NCI-H187 (cell line): ENCODE measurements around the gene ABCA13.

Source experiments
- DNase-seq, 2 experiments: peaks; one replicate each; lab custom pipeline; 2025; lab: John Stamatoyannopoulos, UW

Gene ABCA13

DNA sequence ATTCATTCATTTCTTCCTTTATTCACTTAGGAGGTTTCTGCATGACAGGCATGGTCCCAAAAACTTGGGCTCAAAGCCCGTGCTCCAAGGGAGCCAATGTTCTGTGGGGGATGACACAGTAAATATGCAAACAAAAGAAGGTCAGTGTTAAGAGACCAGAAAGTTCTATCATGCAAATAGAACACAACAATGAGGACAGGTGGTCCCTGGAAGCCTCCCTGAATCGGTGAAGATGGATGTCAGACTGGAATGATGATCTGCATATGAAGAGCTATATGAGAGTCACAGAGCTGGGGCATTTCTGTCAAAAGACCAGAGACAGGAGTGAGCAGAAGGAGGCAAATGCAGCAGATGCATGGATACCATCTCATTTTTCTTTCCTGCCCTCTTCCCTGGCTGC, 129.0 kb downstream of the ABCA13 start:
- DNase-seq, result no peak

DNA sequence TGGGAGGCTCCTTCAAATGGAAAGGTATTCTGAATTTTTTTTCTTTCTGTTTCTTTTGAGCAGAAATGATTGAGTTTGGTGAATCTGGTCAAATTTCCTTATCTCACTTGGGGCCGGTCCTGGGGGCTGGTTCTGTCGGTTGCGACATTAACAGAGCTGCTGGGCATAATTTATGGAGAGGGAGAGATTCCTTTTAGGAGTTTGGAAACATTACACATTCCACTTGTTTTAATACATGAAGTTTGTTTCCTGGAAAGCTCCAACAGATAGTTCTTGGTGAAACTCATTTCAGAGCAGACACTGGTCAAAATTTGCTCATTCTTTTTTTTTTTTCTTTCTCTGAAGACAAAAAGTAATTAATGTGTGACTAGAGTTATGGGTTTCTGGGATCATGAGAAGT, 129.9 kb downstream of the ABCA13 start:
- no peak for DNase-seq

DNA sequence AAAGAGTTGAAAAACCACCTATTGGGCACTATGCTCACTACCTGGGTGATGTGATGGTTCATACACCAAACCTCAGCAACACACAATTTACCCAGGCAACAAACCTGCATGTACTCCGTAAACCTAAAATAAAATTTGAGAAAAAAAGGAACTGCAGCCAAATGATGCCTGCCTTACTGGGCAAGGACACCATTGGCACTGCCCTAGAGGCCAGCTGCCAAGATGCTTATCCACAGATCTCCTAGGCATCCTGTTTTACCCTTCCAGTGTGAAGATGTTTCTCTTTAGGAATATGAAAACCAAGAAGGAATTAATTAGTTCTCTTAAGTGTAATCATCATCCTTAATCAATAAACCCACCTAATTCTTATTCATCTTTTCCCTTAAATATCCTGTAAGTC, 133.4 kb downstream of the ABCA13 start:
- no peak for DNase-seq

DNA sequence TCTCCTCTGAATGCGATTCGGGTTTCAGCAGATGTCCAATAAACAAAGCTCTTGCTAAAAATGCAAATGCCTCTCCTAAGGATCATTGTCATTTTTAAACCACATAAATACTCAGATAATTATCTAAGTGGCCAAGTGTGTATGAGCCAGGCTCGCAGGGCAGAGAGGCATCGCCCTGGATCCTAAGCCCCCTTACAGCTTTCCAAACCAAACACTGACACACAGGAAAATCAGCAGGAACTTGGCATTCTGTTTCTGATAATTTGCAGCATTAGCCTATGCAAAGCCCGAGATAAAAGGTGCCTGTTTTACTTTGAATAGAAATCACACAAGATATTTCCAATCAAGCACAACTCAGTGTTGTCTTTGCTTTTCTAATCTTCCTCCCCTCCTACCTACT, 134.4 kb downstream of the ABCA13 start:
- DNase-seq, result no peak

DNA sequence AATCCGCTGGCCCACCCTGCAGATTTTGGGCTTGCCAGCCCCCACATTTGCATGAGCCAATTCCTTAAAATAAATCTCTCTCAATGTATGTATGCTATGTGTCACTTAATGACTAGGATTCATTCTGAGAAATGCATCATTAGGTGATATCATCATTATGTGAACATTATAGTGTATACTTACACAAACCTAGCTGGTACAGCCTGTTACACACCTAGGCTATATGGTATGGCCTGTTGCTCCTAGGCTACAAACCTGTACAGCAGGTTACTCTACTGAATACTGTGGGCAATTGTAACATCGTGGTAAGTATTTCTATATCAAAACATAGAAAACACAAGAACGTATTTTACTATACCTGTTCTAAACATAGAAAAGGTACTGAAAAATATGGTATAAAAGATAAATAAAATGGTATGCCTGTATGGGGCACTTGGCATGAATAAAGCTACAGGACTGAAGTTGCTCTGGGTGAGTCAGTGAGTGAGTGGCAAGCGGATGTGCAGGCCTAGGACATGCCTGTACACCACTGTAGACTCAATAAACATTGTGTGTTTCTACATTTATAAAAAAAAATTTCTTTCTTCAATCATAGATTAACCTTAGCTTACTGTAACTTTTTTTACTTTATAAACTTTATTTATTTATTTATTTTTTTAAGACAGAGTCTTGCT, 135.9 kb downstream of the ABCA13 start:
- DNase-seq, result no peak

DNA sequence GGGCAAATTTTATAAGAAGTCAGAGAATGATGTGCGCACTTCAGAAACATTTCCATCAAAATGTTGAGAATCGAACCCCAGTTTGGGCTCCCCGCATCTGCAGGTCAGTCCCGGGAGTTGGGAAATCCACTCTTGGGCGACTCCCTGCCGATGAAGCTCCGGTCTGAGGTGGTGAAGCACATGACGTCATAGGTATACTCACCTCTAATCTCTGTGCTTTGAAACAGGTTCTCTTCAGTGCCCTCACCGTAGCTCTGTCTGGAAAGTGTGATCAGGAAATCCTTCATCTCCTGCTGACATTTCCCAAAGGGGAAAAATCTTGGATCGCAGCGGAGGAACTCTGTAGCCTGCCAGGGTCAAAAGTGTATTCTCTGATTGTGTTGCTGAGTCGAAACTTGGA, 138.5 kb downstream of the ABCA13 start:
- DNase-seq, result no peak

DNA sequence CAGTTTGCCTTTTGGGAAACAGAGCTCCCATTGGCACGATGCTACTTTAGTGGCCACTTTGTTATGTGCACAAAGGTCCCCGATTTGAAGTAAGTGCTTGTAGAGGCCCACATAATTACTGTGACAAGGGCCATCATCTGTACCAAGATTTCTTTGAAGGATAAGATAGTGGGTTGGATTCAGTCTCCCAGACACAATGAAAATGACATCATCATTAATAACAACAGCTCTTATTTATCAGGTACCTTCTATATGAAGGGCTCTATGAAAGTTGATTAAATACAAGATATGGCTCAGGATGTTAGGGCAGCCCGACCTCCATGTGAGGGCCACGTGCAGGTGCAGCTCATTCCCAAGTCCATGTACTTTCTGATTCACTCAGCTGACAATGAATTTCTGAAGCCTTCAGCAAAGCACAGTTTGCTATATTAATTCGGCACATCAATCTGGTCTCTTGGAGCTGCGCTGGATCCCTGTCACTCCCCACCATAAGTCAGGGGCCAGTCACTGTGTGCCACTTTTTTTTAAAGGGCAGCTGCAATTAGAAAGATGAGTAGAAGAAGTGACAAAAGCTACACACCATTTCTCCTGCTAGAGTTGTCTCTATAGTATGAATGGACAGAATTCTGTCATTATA, 140.3 kb downstream of the ABCA13 start:
- DNase-seq, result no peak

DNA sequence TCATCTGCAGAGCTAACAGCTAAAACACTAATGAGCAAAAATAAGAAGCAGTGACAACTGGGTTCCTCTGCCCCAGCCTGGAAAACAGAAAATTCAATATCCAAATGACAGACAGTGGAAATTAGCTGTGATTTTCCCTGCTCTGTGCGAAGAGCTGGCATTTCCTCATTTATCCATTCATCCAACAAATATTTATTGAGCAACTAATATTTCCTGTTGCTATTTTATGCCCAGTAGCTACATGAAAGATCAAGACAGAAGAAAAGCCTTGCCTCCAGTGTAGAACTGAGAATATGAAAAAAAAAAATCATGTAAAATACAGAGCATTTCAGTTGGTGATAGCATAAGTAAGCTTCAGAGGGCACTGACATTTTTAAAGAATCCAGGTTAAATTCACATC, 140.9 kb downstream of the ABCA13 start:
- DNase-seq, result no peak

DNA sequence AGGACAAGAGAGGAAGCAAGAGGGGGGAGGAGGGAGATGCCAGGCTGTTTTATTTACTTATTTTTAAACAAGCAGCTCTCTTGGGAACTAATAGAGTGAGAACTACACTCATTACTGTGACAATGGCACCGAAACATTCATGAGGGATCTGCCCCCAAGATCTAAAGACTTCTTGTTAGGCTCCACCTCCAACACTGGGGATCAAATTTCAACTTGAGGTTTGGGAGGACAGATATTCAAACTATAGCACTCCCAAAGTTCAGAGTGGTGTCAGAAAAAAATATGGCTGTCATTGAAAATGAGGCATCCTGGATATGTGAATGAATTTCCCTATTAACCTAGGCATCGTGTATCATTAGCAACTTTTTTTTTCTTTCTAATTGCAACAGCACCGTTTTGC, 145.5 kb downstream of the ABCA13 start:
- DNase-seq, result no peak

DNA sequence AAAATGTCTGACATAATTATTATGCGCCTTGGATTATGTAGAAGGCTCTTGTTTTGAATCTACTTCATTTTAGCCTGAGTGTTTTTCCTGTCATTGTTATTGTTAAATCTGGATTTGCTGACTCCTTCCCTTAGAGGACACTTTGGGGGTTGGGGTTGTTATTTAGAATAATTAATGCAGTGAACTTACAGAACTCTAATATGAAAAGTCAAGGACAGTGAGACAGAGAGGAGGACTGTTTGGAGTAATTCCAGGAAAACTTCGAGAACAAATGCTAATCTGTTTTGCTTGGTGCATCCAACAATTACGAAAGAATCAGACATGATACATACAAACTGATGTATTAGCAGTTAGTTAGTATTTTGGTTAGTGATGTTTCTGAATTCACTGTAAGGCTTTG, 146.1 kb downstream of the ABCA13 start:
- no peak for DNase-seq

DNA sequence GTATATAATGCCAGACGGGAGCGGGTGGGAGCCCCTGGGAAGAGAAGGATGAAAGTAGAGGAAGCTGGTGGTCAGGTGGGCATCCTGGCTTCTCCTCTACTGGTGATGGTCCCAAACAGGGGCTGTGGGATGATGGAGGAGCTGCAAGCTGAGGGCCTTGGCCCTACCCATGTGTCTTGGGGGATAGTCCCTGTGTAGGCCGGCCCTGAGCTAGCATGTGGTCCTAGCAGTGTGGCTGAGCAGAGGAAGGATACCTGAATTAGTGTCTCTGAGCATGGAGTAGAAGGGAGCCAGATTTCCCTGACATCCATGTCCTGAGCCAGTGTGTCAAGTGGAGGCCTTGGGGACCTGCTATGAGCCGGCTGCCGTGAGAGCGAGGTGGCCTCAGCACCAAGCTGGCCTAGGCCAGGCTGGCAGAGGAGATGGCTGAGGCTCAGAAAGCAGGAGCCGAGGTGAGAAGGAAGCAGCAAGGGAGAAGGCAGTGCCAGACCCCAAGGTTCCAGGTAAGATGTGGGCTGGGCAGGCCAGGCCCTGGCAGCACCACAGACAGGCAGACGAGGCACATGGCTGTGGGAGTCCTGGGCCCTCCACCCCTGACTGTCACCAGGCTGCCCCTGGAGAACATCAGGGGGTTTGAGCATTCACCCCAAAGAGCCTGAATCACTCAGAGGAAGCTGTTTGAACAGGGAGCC, 150.2 kb downstream of the ABCA13 start:
- DNase-seq, result no peak

DNA sequence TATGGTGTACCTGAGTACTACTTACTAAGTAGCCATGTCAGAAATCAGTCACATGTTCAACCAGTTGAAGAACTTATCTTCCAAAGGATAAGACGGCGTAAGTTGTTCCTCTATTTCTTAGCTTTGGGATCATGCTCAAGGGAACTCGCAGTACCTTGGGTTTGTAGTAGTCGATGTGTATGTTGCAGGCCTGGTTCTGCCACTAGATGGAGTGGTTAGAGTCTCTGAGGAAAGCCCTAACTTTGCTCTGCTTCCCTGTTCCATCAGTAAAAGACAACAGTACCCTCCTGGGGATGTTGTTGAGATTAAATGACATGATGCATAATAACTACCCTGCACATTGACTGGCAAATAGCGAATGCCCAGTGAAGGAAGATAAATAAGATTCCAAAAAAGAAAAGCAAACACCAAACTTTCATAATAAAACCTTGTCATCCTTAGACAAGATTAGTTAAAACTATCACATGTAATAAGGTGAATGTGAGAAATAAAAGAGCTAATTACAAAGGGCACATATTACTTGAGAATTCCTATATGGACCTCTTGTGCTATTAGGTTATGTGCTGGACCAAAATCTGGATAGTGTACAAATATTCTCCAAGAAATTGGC, 165.9 kb downstream of the ABCA13 start:
- DNase-seq, result no peak

DNA sequence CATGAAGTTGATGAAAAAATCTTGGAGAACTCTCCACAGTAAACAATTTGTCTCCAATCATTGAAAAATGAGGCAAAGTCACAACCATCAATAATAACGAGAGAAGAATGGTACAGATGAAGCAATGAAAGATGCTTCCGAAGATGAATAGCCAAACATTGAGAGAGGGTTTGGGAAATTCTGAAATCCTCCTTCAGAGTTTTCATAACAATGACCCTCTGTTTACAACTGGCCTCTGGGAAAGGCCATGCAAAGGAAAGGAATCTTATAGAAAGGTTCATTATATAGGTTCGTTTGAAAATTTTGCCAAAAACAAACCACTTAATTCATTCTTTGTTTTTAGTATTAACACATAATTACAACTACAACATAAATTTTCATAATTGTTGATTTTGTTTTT, 166.5 kb downstream of the ABCA13 start:
- DNase-seq, result no peak

DNA sequence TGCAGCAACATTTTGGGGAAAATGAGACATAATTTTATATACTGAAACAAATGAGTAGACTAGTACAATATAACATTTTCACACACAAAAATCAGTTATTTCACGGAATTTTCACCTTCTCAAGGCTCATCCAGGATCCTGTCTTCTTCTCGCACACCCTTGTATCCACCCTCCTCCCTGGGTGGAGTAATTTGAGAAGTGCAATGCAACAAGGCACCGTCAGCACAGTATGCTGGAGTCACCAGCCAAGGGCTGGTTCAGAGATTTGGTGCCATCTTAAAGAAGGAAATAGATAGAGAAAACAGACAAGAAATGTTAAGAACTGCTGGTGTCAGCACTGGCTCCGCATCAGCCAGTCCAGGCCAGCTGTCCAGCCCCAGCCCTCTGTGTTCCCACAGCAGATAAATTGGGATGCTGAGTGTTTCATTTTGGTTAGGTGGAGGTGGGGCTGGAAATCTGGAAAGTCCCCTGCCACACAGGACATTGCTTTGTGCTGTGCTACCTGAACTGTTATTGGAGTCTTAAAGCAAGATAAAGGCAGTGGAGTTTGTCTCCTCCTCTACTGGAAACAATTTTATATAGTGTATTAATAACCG, 176.1 kb downstream of the ABCA13 start:
- DNase-seq, result no peak

DNA sequence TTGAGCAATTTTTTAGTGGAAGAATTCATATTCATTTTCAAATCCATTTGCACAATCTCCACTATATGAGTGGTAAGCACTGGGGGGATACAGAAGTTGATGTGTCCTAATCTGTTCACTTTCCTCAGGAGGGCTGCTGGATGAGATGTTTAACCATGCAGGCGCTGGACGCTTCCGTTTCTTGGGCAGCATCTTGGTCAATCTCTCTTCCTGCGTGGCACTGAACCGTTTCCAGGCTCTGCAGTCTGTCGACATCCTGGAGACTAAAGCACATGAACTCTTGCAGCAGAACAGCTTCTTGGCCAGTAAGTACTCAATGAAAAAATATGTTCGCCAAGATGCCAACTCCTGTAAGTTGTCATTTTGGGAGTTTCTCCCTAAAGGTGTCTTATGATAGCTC, 179.3 kb downstream of the ABCA13 start:
- DNase-seq, result no peak

DNA sequence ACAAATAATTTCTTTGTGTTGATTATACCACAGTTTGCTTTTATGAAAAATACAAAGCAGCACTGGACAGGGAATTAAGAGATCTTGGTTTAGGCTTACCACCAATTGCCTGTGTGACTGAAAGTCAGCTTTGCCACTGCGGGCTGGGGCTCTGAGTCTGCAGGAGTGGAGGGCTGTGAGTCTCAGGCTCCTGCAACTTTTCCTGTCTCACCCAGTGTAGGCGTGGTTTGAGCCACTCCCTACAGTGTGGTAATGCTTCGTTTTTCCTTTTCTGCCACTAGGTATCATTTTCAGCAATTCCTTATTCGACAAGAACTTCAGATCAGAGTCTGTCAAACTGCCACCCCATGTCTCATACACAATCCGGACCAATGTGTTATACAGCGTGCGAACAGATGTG, 180.6 kb downstream of the ABCA13 start:
- no peak for DNase-seq

DNA sequence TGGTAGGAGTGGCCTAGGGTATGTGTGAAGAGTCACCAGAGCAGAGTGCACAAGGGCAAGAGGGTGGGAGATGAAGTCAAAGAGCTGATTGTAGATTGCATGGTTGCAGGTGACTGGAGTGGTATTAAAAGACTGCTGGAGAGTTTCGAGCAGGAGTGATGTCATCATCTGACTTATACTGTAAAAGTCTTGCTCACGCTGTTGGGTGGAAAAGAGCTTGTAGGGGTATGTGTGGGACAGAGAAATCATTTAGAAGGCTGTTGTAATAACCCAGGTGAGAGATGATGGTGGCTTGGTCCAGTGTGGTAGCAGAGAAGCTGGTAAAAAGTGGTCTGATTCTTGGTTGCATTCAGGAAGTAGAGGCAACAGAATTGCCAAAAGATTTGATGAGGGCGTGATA, 184.1 kb downstream of the ABCA13 start:
- DNase-seq, result no peak

DNA sequence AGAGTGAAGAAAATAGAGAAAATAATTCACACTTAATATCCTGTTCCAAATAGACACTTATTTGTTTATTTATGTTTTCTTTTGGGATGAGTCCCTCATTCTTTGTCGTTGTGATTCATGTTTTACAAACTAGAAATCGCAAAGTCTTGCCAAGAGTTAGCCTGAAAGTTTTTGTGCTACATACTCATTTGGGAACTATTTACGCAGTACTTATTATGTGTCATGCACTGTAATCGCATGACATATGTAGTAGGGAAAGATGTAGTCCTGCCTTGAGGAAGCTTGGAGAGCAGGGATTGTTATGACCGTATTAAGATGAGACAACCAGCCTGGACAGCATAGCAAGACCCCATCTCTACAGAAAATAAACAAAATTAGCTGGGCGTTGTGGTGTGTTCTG, 189.3 kb downstream of the ABCA13 start:
- no peak for DNase-seq

DNA sequence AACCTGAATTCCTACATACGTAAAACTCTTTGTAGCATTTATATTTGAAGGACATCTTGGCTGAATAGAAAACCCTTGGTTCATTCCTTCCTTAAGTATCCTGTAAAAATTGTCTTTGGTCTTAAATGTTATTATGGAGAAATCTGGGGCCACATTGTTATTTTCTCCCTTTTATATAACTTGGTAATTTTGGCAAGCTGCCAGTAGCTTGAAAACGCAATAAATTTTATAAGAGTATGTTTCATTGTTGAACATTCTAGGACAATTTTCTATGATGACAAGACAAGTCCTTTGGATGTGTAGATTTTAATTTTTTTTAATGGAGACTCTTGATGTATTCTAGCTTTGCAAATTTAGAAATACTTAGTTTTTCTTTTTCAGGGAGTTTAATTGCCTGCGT, 191.9 kb downstream of the ABCA13 start:
- no peak for DNase-seq

DNA sequence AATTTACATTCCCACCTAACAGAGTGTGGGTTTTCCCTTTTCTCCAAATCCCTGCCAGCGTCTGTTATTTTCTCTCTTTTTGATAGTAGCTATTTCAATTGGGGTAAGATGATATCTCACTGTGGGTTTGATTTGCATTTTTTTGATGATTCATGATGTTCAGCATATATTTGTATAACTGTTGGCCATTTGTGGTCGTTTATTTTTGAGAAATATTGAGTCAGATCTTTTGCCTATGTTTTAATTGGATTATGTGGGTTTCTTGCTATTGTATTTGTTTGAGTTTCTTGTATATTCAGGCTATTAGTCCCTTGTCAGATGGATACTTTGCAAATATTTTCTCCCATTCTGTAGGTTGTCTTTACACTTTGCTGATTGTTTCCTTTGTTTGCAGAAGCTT, 193.8 kb downstream of the ABCA13 start:
- DNase-seq, result no peak

DNA sequence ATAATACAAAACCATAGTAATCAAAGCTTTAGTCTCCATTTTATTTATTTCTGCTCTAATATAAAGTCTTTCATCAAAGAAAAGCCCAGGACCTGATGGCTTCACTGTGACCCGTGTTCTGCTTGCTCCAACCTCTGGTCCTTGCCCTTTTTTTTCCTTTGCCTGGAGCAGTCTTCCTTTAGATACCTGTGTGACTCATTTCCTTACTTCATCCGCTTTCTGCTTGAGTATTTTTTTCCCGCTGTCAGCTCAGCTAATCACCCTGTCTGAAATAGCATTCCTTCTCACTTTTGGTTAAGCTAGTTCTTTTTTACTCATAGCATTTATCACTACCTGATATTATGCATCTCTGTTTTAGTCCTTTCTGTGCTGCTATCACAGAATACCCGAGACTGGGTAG, 194.8 kb downstream of the ABCA13 start:
- no peak for DNase-seq

DNA sequence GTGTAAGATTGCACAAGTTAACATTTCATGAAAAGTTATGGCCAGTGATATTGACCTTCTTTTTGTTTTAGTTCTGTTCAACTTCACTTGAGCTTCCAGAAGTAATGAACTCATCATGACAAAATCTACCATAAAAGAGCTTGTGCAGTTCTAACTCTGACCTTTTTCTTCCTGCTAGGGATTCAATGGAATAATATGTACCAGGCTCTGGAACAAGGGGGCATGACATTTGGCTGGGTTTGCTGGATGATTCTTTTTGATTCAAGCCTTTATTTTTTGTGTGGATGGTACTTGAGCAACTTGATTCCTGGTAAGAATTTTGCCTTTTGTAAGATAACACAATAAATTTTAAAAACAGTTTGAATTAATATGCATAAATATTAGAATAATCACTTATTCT, 205.0 kb downstream of the ABCA13 start:
- DNase-seq, result no peak

DNA sequence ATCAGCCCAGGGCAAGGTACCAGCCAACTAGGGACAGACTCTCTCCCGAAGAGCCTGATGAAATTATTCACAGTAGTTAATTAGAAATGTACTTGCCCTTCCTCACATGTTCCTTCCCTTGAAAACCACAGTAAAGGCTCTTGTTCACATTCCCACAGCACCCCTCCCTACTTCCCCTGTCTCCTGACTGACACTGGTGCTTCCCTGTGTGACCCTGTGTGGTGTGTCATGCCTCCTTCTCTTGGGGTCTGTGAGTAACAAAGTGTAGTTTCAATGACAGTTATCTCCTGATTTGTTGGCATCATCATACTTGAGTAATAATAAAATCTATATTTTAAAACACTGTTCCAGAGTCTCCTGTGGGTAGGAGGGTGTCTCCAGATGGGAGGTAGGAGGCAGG, 209.7 kb downstream of the ABCA13 start:
- DNase-seq, result no peak
